GM13976 (cell line): ENCODE measurements around the gene TSPAN12.

Experiments
- DNase-seq: peaks from one replicate; pipeline ENCODE4 v3.0.0; 2012; ENCODE audit warnings: low spot score
- in situ Hi-C: fragments of 300-500 bp; cut with MboI; formaldehyde crosslinking; loops from one replicate; pipeline ENCODE4 v1.12.0; 2022; ENCODE audit warnings: low sequenced_read_pairs, mixed read lengths, inconsistent platforms; ENCODE audit not compliant: unreplicated experiment
- TF ChIP-seq, protein P1 (sequence below): IDR thresholded peaks from 2 replicates; pipeline ENCODE4 v1.5.1; 2012; ENCODE audit warnings: borderline replicate concordance, mild to moderate bottlenecking; ENCODE audit not compliant: insufficient read depth; ENCODE audit errors: extremely low read depth, missing control alignments, control extremely low read depth

TSPAN12 gene

DNA sequence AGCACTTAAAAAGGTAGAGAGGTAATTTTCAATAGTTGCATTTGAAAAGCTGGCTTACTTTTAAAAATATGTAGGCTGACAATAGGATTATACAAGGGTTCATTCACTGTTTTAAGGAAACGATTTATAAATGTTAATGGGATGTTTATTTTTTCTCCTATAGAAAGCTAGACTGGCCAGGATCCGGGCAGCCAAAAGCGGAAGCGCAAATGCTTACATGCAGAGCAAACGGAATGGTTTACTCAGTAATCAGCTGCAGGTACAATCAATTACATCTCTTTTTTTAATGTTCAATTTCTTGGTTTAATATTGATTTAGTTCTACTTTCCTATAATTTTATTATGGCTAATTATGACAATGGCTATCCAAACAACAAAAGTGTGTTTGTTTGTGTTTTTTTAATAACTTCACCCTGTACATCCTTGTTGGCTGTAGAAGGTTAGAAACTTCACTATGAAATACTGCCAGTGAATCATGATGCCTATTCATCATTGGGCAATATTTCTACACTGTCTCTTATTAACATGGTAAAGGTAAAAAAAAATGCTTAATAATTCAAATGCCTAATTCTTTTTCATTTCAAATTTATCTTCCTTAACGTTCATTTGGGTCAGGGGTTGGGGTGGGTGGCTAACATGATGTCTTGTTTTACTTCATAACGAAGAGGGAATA, 116.4 kb downstream of the TSPAN12 start:
- in situ Hi-C loops = loop anchor here (25.0 kb wide), 2 partner anchors 479 to 804 kb away; partner anchors contain the start of gene KCND2
- DNase-seq = no peak
- TF ChIP-seq, protein P1, sequence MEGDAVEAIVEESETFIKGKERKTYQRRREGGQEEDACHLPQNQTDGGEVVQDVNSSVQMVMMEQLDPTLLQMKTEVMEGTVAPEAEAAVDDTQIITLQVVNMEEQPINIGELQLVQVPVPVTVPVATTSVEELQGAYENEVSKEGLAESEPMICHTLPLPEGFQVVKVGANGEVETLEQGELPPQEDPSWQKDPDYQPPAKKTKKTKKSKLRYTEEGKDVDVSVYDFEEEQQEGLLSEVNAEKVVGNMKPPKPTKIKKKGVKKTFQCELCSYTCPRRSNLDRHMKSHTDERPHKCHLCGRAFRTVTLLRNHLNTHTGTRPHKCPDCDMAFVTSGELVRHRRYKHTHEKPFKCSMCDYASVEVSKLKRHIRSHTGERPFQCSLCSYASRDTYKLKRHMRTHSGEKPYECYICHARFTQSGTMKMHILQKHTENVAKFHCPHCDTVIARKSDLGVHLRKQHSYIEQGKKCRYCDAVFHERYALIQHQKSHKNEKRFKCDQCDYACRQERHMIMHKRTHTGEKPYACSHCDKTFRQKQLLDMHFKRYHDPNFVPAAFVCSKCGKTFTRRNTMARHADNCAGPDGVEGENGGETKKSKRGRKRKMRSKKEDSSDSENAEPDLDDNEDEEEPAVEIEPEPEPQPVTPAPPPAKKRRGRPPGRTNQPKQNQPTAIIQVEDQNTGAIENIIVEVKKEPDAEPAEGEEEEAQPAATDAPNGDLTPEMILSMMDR = no peak

DNA sequence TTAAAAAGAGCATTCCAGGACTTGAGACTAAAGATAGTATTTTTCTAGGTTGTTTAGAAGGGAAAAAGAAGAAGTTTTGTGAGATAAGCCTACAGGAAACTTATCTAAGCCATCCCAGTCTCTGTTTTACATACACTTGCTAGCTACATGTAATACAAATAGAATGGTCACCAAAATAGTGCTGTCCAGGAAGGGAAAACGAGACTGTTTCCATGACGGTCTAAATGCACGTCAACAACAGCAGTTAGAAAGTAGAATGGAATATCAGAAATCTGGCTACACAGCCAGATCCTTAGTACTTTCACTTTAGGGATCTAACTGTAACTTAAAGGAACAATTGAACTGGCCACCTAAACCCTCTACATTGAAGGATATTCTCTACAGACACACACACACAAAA, 117.6 kb downstream of the TSPAN12 start:
- TF ChIP-seq, protein P1 = no peak
- in situ Hi-C loops = loop anchor here (25.0 kb wide), 2 partner anchors 478 to 803 kb away; partner anchors contain the start of gene KCND2

DNA sequence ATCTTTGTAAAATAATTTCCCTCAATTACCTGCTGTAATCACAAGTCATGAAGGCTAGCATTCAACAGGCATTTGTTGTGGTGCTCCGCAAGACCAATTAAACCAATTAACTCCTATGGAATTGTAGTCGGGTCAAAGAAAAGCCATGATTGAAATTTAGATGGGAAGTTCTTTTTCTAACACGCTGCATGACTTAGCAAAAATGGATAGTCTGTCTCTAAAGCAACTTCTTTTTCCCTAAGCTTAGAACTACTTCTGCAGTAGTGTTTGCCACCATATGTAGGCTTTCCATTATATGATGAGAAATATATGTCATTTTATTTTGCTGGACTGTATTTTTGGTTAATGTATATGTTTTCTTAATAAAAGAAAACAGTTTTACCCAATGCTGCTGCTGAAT, 119.1 kb downstream of the TSPAN12 start:
- in situ Hi-C loops = loop anchor here (25.0 kb wide), 2 partner anchors 477 to 802 kb away; partner anchors contain the start of gene KCND2
- TF ChIP-seq, protein P1 = no peak
- no peak for DNase-seq

More for the DNA sequence above, 117.6 kb downstream of the TSPAN12 start:
- DNase-seq = no peak
